Fibroblast of pulmonary artery (primary cell): ENCODE data around the gene ACOT13.

Source experiments
- DNase-seq: peaks from one replicate; pipeline ENCODE4 v3.0.0-alpha.2; 2010; ENCODE audit warnings: low read depth
- H3K4me3 ChIP-seq: replicated peaks from 2 replicates; pipeline ENCODE4 v1.5.1; 2011; ENCODE audit warnings: low read depth, mild to moderate bottlenecking, control low read depth, low read length, moderate library complexity
- TF ChIP-seq, protein P1 (sequence below): IDR thresholded peaks from 2 replicates; pipeline ENCODE4 v1.5.1; 2011; ENCODE audit warnings: mild to moderate bottlenecking, control low read depth, low read length, inconsistent platforms; ENCODE audit errors: missing control alignments

The ACOT13 gene

DNA sequence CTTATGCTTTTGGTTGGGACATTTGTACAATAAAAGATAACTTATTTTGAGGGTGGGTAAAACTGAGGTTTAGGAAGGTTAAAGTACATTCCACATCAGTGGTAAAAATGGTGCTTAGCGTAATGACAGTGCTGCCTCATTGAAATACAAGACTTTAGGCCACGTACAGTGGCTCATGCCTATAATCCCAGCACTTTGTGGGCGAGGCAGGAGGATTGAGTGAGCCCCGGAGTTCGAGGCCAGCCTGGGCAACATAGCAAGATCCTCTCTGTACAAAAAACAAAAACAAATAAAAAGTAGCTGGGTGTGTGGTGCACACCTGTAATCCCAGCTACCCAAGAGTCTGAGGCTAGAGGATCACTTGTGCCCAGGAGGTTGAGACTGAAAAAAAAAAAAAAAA, 18.6 kb upstream of the ACOT13 start:
- DNase-seq = no peak
- TF ChIP-seq, protein P1, sequence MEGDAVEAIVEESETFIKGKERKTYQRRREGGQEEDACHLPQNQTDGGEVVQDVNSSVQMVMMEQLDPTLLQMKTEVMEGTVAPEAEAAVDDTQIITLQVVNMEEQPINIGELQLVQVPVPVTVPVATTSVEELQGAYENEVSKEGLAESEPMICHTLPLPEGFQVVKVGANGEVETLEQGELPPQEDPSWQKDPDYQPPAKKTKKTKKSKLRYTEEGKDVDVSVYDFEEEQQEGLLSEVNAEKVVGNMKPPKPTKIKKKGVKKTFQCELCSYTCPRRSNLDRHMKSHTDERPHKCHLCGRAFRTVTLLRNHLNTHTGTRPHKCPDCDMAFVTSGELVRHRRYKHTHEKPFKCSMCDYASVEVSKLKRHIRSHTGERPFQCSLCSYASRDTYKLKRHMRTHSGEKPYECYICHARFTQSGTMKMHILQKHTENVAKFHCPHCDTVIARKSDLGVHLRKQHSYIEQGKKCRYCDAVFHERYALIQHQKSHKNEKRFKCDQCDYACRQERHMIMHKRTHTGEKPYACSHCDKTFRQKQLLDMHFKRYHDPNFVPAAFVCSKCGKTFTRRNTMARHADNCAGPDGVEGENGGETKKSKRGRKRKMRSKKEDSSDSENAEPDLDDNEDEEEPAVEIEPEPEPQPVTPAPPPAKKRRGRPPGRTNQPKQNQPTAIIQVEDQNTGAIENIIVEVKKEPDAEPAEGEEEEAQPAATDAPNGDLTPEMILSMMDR = no peak
- no peak overlapping the region for H3K4me3 ChIP-seq

DNA sequence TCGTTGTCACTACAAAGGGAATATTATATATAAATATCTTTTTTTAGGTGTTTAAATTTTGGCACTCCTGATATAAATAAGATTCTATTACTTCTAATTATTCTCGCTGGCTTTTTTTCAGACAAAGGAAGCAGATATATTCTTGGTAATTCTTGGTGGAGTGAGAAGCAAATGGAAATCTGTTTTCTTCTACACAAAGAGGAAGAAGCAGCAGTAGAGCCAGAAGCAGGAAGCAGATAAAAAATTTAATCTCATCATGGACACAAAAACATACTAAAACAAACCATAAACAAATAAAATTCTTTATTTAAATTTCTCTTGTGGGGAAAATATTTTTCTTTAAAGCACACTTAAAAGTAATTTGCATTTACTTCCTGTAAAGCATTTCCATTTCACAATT, 17.2 kb upstream of the ACOT13 start:
- TF ChIP-seq, protein P1 = no peak
- H3K4me3 ChIP-seq = no peak overlapping the region
- DNase-seq = no peak

DNA sequence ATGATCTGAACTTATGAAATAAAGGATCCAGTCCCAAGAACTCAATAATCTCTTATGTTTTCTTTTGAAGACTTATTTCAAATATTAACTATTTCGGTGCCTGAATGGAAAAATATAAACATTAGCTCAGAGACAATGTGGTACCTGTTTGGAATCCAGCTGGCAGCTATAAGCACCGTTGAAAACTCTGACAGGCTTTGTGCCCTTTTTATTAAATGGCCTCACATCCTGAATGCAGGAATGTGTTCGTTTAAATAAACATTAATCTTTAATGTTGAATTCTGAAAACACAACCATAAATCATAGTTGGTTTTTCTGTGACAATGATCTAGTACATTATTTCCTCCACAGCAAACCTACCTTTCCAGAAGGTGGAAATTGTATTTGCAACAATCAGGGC, 16.5 kb upstream of the ACOT13 start:
- no peak for DNase-seq
- no peak overlapping the region for H3K4me3 ChIP-seq
- TF ChIP-seq, protein P1 = no peak

DNA sequence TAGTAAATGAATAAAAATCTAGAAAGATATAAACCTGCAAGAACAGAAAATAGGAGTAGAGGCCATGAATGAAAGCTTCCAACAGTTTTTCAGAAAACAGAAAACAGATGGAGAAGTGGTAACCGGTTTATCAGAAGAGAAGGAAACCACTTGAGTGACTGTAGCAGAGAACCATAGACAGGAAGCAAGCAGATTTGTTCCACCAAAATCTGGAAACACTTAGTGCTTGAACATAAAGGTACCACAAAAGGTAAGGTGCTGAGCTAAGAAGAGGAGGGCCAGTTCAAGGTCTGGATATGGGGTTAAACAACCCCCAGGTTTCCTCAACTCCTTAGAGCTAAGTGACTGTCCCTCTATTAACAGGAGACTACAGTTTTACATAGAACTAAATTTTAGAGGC, 11.7 kb upstream of the ACOT13 start:
- DNase-seq = no peak
- H3K4me3 ChIP-seq = no peak overlapping the region

GRCh38 chr6:24658573-24659560, 8.0 kb upstream of the ACOT13 start:
- DNase-seq = peak; percentile 79

More for the DNA sequence above, 11.7 kb upstream of the ACOT13 start:
- TF ChIP-seq, protein P1 = no peak

DNA sequence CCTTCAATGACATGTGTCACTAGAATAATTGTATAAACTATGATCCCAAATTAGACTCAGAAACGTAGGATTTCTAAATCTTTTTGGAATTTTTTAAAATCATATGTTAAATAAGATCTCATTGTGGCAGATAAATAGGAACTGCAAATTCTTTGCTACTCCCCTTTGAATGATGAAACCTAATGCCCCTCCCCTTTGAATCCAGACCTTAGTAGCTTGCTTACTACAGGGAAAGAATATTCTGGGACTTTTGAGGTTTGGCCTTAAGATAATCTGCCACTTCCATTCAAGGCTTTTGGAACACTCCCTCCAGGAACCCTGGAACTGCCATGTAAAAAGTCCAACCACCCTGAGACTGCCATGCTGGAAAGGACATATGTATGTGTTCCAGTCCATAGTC, 7.3 kb upstream of the ACOT13 start:
- peak; percentile 13 for DNase-seq
- H3K4me3 ChIP-seq = no peak overlapping the region
- TF ChIP-seq, protein P1 = no peak

More at GRCh38 chr6:24658573-24659560, 8.0 kb upstream of the ACOT13 start:
- TF ChIP-seq, protein P1 = no peak
- H3K4me3 ChIP-seq = no peak overlapping the region
